Measurements from ENCODE around the gene ADPRH. TPM values are rescaled to one million over a fixed set of nuclear protein-coding genes. Genes with fewer than 3 reads are reported as not detected.

The ADPRH gene
- total RNA-seq, result 10 to 100 TPM in 1 of 2 donors, 1 to 10 TPM in 1; 7.8 to 11.8 TPM
- polyA plus RNA-seq (2013, experiment 1 of 2), result 2.1 TPM
- 1.9 TPM for polyA plus RNA-seq (2013, experiment 2 of 2)
- long read RNA-seq, experiment 1, partial matches to known transcripts, result 0 of 4 reads
- long read RNA-seq, experiment 1, other reads (novel, unspliced or antisense), result 2 of 4 reads
- long read RNA-seq, experiment 2, full-length matches to known transcripts, result 16 of 22 reads
- long read RNA-seq, experiment 2, partial matches to known transcripts, result 1 of 22 reads
- long read RNA-seq, experiment 2, other reads (novel, unspliced or antisense), result 5 of 22 reads
- long read RNA-seq, experiment 3, full-length matches to known transcripts, result 79 of 85 reads
- long read RNA-seq, experiment 3, partial matches to known transcripts, result 3 of 85 reads
- long read RNA-seq, experiment 3, other reads (novel, unspliced or antisense), result 3 of 85 reads
- long read RNA-seq, experiment 4, partial matches to known transcripts, result 0 of 2 reads
- long read RNA-seq, experiment 4, other reads (novel, unspliced or antisense), result 1 of 2 reads

DNA sequence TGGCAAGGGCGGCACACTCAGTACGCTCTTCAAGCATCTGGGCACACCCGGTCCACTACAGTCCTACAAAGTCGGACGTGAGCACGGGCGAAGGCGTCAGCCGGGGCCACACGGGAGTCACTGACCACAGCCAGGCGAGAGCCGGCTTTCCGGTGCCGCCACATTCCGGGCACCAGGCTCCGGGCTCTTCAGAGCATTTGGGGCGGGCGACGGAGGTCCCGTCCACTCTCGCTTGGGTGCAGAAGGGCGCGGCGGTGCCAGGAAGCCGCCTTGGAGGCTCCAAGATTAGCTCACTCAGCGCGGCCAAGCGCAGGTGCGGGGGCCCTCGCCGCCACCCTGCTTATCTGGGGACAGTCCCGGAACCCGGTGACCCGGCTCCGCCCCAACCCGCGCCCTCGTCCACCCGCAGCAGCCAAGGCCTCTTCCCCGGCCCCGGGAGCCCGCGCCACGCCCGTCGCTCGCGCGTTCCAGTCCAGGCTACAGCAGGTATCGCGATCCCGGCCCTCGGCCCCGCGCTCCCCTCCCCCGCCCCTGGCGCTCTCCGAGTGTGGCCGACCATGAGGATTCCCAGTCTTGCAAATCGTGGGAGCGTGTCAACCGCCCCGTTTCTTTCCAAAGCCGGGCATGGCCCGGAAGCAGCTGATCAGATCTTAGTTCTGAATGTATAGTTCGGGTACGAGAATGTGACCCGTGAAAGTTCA is at the start of gene ADPRH:
Gene ADPRH (plus strand): TSS at position 127 of the 701 bp plus-strand sequence. CDS start 2,678 bp downstream, outside the sequence.
- peak within 1 kb of the TSS; percentile 77 for H3K27ac ChIP-seq (ENCODE audit: low read depth, low read length)
- Mint-ChIP-seq H3K27me3 (ENCODE audit: insufficient read depth) (peaks cover 9% of the 10 kb centered on the region), H3K27ac (peak within 1 kb of the TSS; percentile 99), H3K4me3 (peak within 1 kb of the TSS; percentile 80), H3K4me1 (peaks cover 28% of the 10 kb centered on the region), H3K36me3 (ENCODE audit: low read depth) (peaks cover 3% of the 10 kb centered on the region), H3K9me3 (no peaks in the 10 kb centered on the region)
- 3 to 4% methylated on average over 23 to 68 of the region's 68 CpGs for WGBS, 2 experiments (ENCODE audit: insufficient coverage in 1 of 2, insufficient read length in 1 of 2)
- no peaks in the 10 kb centered on the region for H3K27me3 ChIP-seq (ENCODE audit: control insufficient read depth, insufficient read depth, low read length, poor library complexity, severe bottlenecking)
- DNase-seq, result peak; percentile 93
- peak within 1 kb of the TSS; percentile 70 for H3K9ac ChIP-seq (ENCODE audit: extremely low read depth, low read length, poor library complexity, severe bottlenecking)
- no peaks in the 10 kb centered on the region for H3K4me1 ChIP-seq (ENCODE audit: control insufficient read depth, insufficient read depth, low read length)
- TF ChIP-seq, protein P1, sequence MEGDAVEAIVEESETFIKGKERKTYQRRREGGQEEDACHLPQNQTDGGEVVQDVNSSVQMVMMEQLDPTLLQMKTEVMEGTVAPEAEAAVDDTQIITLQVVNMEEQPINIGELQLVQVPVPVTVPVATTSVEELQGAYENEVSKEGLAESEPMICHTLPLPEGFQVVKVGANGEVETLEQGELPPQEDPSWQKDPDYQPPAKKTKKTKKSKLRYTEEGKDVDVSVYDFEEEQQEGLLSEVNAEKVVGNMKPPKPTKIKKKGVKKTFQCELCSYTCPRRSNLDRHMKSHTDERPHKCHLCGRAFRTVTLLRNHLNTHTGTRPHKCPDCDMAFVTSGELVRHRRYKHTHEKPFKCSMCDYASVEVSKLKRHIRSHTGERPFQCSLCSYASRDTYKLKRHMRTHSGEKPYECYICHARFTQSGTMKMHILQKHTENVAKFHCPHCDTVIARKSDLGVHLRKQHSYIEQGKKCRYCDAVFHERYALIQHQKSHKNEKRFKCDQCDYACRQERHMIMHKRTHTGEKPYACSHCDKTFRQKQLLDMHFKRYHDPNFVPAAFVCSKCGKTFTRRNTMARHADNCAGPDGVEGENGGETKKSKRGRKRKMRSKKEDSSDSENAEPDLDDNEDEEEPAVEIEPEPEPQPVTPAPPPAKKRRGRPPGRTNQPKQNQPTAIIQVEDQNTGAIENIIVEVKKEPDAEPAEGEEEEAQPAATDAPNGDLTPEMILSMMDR (conservative IDR thresholded peaks at IDR 0.05), result no peak
- H3K4me3 ChIP-seq (ENCODE audit: low read length), result peak within 1 kb of the TSS; percentile 92
- H3K9me3 ChIP-seq (ENCODE audit: control insufficient read depth, low read length), result no peaks in the 10 kb centered on the region
- no peaks in the 10 kb centered on the region for H3K36me3 ChIP-seq (ENCODE audit: control insufficient read depth, insufficient read depth, low read length)

DNA sequence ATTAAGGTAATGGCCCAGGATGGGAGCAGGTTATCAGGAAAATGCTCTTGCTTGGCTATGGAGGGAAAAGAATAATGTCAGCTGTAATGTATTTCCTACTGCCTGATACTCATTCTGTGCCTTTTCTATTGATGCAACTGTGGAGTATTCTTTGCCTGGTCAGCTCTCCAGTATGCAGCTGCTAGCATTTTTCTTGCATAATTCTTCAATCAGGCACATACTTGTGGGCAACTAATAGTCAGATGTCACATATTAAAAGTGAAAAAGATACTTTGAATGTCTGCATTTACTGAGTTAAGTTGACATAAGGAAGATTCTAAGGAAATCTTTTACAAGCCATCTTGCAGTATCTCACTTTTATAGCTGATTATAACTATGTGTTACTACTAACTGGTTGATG is 49.4 kb upstream of the ADPRH start:
- Histone ChIP-seq H3K9ac (ENCODE audit: extremely low read depth, low read length, poor library complexity, severe bottlenecking) (no peak overlapping the region), H3K36me3 (ENCODE audit: control insufficient read depth, insufficient read depth, low read length) (peaks cover under 1% of the 10 kb centered on the region), H3K27ac (ENCODE audit: low read depth, low read length) (no peak overlapping the region), H3K4me1 (ENCODE audit: control insufficient read depth, insufficient read depth, low read length) (no peaks in the 10 kb centered on the region), H3K27me3 (ENCODE audit: control insufficient read depth, insufficient read depth, low read length, poor library complexity, severe bottlenecking) (no peaks in the 10 kb centered on the region), H3K4me3 (ENCODE audit: low read length) (no peak overlapping the region), H3K9me3 (ENCODE audit: control insufficient read depth, low read length) (no peaks in the 10 kb centered on the region)
- Mint-ChIP-seq H3K9me3 (no peaks in the 10 kb centered on the region), H3K4me3 (no peak overlapping the region), H3K27ac (no peak overlapping the region), H3K27me3 (ENCODE audit: insufficient read depth) (no peaks in the 10 kb centered on the region), H3K4me1 (no peaks in the 10 kb centered on the region), H3K36me3 (ENCODE audit: low read depth) (peaks cover 3% of the 10 kb centered on the region)
- DNase-seq, result no peak
- TF ChIP-seq, protein P1 (conservative IDR thresholded peaks at IDR 0.05), result no peak

DNA sequence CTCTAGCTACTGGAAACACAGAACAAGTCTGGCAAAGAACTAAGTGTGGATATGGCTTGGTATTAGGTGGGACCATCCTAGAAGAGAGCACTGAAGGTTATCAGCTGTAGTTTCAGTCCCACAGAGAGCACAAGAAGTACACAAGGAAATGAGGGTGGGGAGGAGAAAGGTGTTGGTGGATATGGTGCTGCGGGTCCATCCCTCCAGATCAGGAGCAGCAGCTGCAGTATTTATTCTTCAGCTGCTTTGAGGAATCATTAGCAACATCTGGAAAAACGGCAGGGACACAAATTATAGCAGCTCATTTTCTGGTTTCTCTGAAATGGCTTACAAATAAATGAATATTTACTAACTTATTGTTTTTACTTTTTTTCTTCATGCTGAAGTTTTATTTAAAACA is 48.8 kb upstream of the ADPRH start:
- Histone ChIP-seq H3K9ac (ENCODE audit: extremely low read depth, low read length, poor library complexity, severe bottlenecking) (no peak overlapping the region), H3K27me3 (ENCODE audit: control insufficient read depth, insufficient read depth, low read length, poor library complexity, severe bottlenecking) (no peaks in the 10 kb centered on the region), H3K27ac (ENCODE audit: low read depth, low read length) (no peak overlapping the region), H3K4me3 (ENCODE audit: low read length) (no peak overlapping the region), H3K9me3 (ENCODE audit: control insufficient read depth, low read length) (no peaks in the 10 kb centered on the region), H3K4me1 (ENCODE audit: control insufficient read depth, insufficient read depth, low read length) (no peaks in the 10 kb centered on the region), H3K36me3 (ENCODE audit: control insufficient read depth, insufficient read depth, low read length) (no peaks in the 10 kb centered on the region)
- H3K9me3 Mint-ChIP-seq, result no peaks in the 10 kb centered on the region
- H3K36me3 Mint-ChIP-seq (ENCODE audit: low read depth), result peaks cover 3% of the 10 kb centered on the region
- 87% methylated on average over 2 of the region's 2 CpGs; no CpG with 5 or more reads in 1 of the 2 experiments for WGBS, 2 experiments (ENCODE audit: insufficient coverage in 1 of 2, insufficient read length in 1 of 2)
- no peak for DNase-seq
- H3K27ac Mint-ChIP-seq, result no peak overlapping the region
- no peaks in the 10 kb centered on the region for H3K4me1 Mint-ChIP-seq
- H3K4me3 Mint-ChIP-seq, result no peak overlapping the region
- no peaks in the 10 kb centered on the region for H3K27me3 Mint-ChIP-seq (ENCODE audit: insufficient read depth)
- TF ChIP-seq, protein P1 (conservative IDR thresholded peaks at IDR 0.05), result no peak

Measured in endodermal cell (in vitro differentiated cells).